Ishikawa (cell line): ENCODE data around the gene IER2.

Source experiments
- CEBPB ChIP-seq: IDR thresholded peaks from 2 replicates; pipeline ENCODE4 v1.6.1; 2012
- CREB1 ChIP-seq: IDR thresholded peaks from 2 replicates; pipeline ENCODE4 v1.6.1; 2012; ENCODE audit warnings: low read depth
- EGR1 ChIP-seq: IDR thresholded peaks from 2 replicates; pipeline ENCODE4 v1.6.1; 2012
- EP300 ChIP-seq: IDR thresholded peaks from 2 replicates; pipeline ENCODE4 v1.6.1; 2012; ENCODE audit warnings: borderline replicate concordance
- FOXM1 ChIP-seq: IDR thresholded peaks from 2 replicates; pipeline ENCODE4 v1.6.1; 2012; ENCODE audit warnings: low read depth, borderline replicate concordance
- MAX ChIP-seq: IDR thresholded peaks from 2 replicates; pipeline ENCODE4 v1.6.1; 2012
- RAD21 ChIP-seq: IDR thresholded peaks from 2 replicates; pipeline ENCODE4 v1.6.1; 2012; ENCODE audit warnings: low read depth
- TAF1 ChIP-seq: IDR thresholded peaks from 2 replicates; pipeline ENCODE4 v1.6.1; 2012; ENCODE audit warnings: low read depth, mild to moderate bottlenecking
- TCF12 ChIP-seq: IDR thresholded peaks from 2 replicates; pipeline ENCODE4 v1.6.1; 2012; ENCODE audit warnings: low read depth
- TEAD4 ChIP-seq: IDR thresholded peaks from 2 replicates; pipeline ENCODE4 v1.6.1; 2012
- YY1 ChIP-seq: IDR thresholded peaks from 2 replicates; pipeline ENCODE4 v1.6.1; 2012; ENCODE audit warnings: low read depth
- ZBTB7A ChIP-seq: IDR thresholded peaks from 2 replicates; pipeline ENCODE4 v1.6.1; 2012; ENCODE audit warnings: low read depth
- TF ChIP-seq, protein P1 (sequence below): IDR thresholded peaks from 2 replicates; pipeline ENCODE4 v1.6.1; 2012; ENCODE audit warnings: low read depth, mild to moderate bottlenecking

GRCh38 chr19:13117176-13117771, 32.9 kb upstream of the IER2 start:
- TF ChIP-seq CEBPB (no peak), TAF1 (0 out of 2 replicates have a peak, but pooled peaks have one; percentile 1), ZBTB7A (no peak), MAX (no peak), FOXM1 (no peak), EP300 (no peak), EGR1 (no peak), TCF12 (no peak), CREB1 (no peak), YY1 (no peak), TEAD4 (no peak), RAD21 (no peak)
- TF ChIP-seq, protein P1, sequence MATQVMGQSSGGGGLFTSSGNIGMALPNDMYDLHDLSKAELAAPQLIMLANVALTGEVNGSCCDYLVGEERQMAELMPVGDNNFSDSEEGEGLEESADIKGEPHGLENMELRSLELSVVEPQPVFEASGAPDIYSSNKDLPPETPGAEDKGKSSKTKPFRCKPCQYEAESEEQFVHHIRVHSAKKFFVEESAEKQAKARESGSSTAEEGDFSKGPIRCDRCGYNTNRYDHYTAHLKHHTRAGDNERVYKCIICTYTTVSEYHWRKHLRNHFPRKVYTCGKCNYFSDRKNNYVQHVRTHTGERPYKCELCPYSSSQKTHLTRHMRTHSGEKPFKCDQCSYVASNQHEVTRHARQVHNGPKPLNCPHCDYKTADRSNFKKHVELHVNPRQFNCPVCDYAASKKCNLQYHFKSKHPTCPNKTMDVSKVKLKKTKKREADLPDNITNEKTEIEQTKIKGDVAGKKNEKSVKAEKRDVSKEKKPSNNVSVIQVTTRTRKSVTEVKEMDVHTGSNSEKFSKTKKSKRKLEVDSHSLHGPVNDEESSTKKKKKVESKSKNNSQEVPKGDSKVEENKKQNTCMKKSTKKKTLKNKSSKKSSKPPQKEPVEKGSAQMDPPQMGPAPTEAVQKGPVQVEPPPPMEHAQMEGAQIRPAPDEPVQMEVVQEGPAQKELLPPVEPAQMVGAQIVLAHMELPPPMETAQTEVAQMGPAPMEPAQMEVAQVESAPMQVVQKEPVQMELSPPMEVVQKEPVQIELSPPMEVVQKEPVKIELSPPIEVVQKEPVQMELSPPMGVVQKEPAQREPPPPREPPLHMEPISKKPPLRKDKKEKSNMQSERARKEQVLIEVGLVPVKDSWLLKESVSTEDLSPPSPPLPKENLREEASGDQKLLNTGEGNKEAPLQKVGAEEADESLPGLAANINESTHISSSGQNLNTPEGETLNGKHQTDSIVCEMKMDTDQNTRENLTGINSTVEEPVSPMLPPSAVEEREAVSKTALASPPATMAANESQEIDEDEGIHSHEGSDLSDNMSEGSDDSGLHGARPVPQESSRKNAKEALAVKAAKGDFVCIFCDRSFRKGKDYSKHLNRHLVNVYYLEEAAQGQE: no peak
